HS-5 (cell line): ENCODE results near the gene BANF2.
"Not testable (repeated sequence)": the region's sequence is repeated elsewhere in the genome, so short reads cannot be mapped to it uniquely, and the experiment has no call there.

ENCODE experiments used
- DNase-seq: peaks from one replicate; pipeline ENCODE4 v3.0.0-alpha.2; 2012; ENCODE audit warnings: low read depth

BANF2 gene

DNA sequence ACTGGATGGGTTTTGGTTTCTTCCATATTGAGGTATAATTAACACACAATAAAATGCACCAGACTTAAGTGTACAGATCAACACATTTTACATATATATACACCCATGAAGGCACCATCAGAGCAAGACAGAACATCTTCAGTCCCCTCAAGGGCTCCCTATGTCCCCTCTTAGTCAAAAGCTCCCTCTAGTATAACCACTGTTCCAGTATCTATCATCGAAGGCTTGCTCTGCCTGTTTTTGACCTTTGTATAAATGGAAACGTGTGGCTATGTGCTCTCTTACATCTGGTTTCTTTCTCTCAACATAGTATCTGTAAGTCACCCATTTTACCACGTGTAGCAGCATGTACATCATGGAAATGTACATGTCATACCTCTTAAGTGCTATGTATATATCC, 66.5 kb downstream of the BANF2 start:
- DNase-seq = no peak

- DNase-seq = no peak
Observed at GRCh38 chr20:17767624-17768023, 67.9 kb downstream of the BANF2 start.

GRCh38 chr20:17768271-17768670, 68.5 kb downstream of the BANF2 start:
- DNase-seq = no peak

- DNase-seq = not testable (repeated sequence)
Observed at GRCh38 chr20:17769716-17770115, 70.0 kb downstream of the BANF2 start.

DNA sequence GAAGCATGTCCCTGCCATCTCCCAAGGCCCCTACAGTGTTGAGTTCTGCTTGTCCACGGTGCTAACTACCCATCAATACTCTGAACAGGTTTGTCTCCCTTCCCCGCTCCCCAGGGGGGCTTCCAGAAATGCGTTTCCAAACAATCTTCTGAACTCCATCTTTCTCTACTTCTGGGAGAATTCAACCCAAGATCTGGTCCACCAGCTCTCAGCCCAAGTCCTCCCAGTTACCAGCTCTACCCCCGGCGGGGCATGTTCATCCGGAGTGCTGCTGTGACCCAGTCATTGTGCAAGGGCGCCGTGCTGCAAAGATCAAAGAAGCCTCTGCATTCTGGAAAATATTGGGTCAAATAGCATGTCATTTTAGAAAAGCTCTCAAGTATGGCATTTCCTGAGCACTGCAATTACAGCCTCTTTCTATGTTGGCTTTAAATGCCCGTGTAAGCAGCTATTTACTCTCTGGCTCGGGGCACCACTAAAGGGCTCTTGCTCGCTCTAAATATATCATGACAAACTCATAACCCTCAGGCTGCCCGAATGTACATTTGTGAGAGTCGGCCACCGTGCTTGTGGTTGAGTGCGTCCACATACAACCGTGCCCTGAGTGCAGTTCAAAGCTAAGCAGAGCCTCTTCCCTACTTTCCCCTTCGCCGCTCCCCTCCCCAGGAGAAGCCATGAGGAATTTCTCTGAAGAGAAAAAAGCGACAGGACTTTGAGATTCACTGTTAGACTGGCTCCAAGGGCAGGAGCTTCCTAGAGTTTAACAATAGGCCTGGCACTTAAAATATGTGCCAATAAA, 71.6 kb downstream of the BANF2 start:
- no peak for DNase-seq

DNA sequence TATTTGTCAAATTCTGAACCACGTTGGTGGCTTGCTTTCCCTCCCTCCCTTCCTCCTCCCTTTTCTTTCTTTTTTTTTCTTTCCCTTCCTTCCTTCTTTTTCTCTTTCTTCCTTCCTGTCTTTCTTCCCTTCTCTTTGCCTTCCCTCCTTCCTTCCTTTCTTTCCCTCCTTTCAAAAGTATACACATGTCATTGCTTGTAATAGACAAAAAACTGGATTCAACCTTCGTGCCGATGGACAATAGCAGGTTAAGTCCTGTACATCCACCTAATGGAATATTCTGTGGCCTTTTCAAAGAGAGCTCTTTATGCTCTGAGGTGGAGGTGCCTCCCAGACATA, 72.2 kb downstream of the BANF2 start:
- no peak for DNase-seq

GRCh38 chr20:17773619-17774018, 73.9 kb downstream of the BANF2 start:
- no peak for DNase-seq

GRCh38 chr20:17775600-17775999, 75.8 kb downstream of the BANF2 start:
- no peak for DNase-seq

GRCh38 chr20:17776551-17776950, 76.8 kb downstream of the BANF2 start:
- no peak for DNase-seq

DNA sequence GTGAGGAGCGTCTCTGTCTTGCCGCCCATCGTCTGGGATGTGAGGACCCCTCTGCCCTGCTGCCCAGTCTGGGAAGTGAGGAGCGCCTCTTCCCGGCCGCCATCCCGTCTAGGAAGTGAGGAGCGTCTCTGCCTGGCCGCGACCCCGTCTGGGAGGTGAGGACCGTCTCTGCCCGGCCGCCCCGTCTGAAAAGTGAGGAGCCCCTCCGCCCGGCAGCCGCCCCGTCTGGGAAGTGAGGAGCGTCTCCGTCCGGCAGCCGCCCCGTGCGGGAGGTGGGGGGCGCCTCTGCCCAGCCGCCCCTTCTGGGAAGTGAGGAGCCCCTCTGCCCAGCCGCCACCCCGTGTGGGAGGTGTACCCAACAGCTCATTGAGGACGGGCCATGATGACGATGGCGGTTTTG, 79.2 kb downstream of the BANF2 start:
- DNase-seq = not testable (repeated sequence)

DNA sequence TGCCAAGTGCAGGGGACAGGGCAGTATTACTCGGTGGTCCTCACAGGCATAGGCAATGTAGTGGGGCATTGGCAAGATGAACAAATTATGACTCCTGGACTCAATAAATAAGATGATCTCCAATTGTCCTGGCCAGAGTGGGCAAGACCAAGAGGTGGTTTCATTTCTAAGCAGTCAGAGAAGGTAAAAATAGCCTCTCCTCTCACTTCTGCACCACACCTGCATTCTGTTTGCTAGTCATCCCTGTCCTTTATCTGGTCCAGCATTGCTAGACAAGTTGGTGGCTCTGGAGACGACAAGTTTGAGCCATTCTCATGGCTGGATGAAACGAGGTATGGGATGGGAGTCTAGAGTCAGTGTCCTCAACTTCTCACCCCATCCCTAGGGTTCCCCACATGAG, 83.0 kb downstream of the BANF2 start:
- DNase-seq = no peak

GRCh38 chr20:17783671-17784070, 83.9 kb downstream of the BANF2 start:
- no peak for DNase-seq

- DNase-seq = no peak
Observed at GRCh38 chr20:17785007-17785406, 85.2 kb downstream of the BANF2 start.
